Measurements from ENCODE around the gene SLCO1B1. TPM values are rescaled to one million over a fixed set of nuclear protein-coding genes. Genes with fewer than 3 reads are reported as not detected.

The SLCO1B1 gene
- total RNA-seq, 1 experiment from 2014 or later: 0.32 TPM

DNA sequence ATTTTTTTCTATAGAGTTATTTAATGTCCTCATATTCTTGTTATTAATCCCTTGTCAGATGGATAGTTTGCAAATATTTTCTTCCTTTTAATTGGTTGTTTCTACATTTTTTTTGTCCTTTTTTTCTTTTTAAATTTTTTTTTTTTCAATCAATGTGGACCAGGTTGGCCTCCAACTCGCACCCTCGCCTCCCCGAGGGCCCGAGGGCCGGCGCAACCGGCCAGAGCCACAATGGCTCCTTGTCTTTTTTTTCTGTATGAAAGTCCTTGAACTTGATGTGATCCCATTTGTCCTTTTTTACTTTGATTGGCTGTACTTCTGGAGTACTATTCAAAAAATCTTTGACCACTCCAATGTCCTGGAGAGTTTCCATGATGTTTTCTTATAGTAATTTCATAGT is 17.7 kb upstream of the SLCO1B1 start:
- Histone ChIP-seq H3K4me1 (ENCODE audit: control insufficient read depth in 1 of 2, insufficient read depth in 2 of 2, low read length in 2 of 2) (no peaks in the 10 kb centered on the region), H2AFZ (ENCODE audit: low read depth, low read length, poor library complexity, severe bottlenecking) (no peak overlapping the region), H3K9me3 (ENCODE audit: control insufficient read depth in 1 of 2, insufficient read depth in 1 of 2, low read depth in 1 of 2, low read length in 2 of 2) (no peaks in the 10 kb centered on the region), H3K36me3 (ENCODE audit: control insufficient read depth in 1 of 2, insufficient read depth in 2 of 2, low read length in 2 of 2) (no peaks in the 10 kb centered on the region), H3K27me3 (ENCODE audit: insufficient read depth, low read length) (no peaks in the 10 kb centered on the region), H3K27ac (ENCODE audit: low read depth, low read length) (no peak overlapping the region), H3K9me2 (ENCODE audit: insufficient read depth) (no peaks in the 10 kb centered on the region), H3K4me2 (ENCODE audit: low read length) (no peak overlapping the region), H3K79me2 (ENCODE audit: insufficient read depth, low read length) (no peaks in the 10 kb centered on the region), H4K20me1 (ENCODE audit: insufficient read depth) (no peaks in the 10 kb centered on the region), H3K9ac (ENCODE audit: low read length) (no peak overlapping the region), H3K4me3 (replicated peaks in 1 of 2; ENCODE audit: low read depth in 1 of 2, low read length in 2 of 2) (no peak overlapping the region)
- TF ChIP-seq MAX (IDR thresholded peaks at IDR 0.05) (no peak), ELF1 (IDR thresholded peaks at IDR 0.05; ENCODE audit: borderline replicate concordance, low read depth) (no peak), POLR2A (IDR thresholded peaks at IDR 0.05; ENCODE audit: borderline replicate concordance, extremely low read depth, insufficient read depth, insufficient read length) (no peak), FOSL1 (IDR thresholded peaks at IDR 0.05; ENCODE audit: low read depth) (no peak), SRF (IDR thresholded peaks at IDR 0.05; ENCODE audit: low read depth) (no peak)
- TF ChIP-seq, protein P1, sequence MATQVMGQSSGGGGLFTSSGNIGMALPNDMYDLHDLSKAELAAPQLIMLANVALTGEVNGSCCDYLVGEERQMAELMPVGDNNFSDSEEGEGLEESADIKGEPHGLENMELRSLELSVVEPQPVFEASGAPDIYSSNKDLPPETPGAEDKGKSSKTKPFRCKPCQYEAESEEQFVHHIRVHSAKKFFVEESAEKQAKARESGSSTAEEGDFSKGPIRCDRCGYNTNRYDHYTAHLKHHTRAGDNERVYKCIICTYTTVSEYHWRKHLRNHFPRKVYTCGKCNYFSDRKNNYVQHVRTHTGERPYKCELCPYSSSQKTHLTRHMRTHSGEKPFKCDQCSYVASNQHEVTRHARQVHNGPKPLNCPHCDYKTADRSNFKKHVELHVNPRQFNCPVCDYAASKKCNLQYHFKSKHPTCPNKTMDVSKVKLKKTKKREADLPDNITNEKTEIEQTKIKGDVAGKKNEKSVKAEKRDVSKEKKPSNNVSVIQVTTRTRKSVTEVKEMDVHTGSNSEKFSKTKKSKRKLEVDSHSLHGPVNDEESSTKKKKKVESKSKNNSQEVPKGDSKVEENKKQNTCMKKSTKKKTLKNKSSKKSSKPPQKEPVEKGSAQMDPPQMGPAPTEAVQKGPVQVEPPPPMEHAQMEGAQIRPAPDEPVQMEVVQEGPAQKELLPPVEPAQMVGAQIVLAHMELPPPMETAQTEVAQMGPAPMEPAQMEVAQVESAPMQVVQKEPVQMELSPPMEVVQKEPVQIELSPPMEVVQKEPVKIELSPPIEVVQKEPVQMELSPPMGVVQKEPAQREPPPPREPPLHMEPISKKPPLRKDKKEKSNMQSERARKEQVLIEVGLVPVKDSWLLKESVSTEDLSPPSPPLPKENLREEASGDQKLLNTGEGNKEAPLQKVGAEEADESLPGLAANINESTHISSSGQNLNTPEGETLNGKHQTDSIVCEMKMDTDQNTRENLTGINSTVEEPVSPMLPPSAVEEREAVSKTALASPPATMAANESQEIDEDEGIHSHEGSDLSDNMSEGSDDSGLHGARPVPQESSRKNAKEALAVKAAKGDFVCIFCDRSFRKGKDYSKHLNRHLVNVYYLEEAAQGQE (IDR thresholded peaks at IDR 0.05; ENCODE audit: low read depth): no peak
- no peak for ATAC-seq
- ChIA-PET CTCF (no interaction called here), POLR2A (no interaction called here), RAD21 (ENCODE audit: low non-redundant PET in 1 of 2, low total read pairs in 2 of 2, uncharacterized antibody in 2 of 2, unreplicated experiment in 2 of 2) (no interaction called here)
- intact Hi-C loops (cut with micrococcal nuclease): no loop called here
- DNase-seq (ENCODE audit: low read depth, low spot score): no peak
- no TSS peak for BruUV-seq (replicated peaks)

- no peak overlapping the region for H3K27ac ChIP-seq (ENCODE audit: low read depth, low read length)
- no peaks in the 10 kb centered on the region for H3K79me2 ChIP-seq (ENCODE audit: insufficient read depth, low read length)
- H3K9me2 ChIP-seq (ENCODE audit: insufficient read depth): no peaks in the 10 kb centered on the region
- no peaks in the 10 kb centered on the region for H4K20me1 ChIP-seq (ENCODE audit: insufficient read depth)
- no peak for DNase-seq (ENCODE audit: low read depth, low spot score)
- no peak overlapping the region for H3K4me2 ChIP-seq (ENCODE audit: low read length)
- H3K9me3 ChIP-seq (ENCODE audit: control insufficient read depth in 1 of 2, insufficient read depth in 1 of 2, low read depth in 1 of 2, low read length in 2 of 2): no peaks in the 10 kb centered on the region
- H2AFZ ChIP-seq (ENCODE audit: low read depth, low read length, poor library complexity, severe bottlenecking): no peak overlapping the region
- BruUV-seq (replicated peaks): no TSS peak
- TF ChIP-seq SRF (IDR thresholded peaks at IDR 0.05; ENCODE audit: low read depth): no peak
- TF ChIP-seq JUND (IDR thresholded peaks at IDR 0.05): no peak
- no peak for TF ChIP-seq SIN3A (IDR thresholded peaks at IDR 0.05; ENCODE audit: low read depth)
- no peak for TF ChIP-seq ZNF274 (IDR thresholded peaks at IDR 0.05; ENCODE audit: low read depth, low read length)
- TF ChIP-seq, protein P1 (IDR thresholded peaks at IDR 0.05; ENCODE audit: low read depth): no peak
- TF ChIP-seq ELF1 (IDR thresholded peaks at IDR 0.05; ENCODE audit: borderline replicate concordance, low read depth): no peak
- no peak for TF ChIP-seq CEBPB (IDR thresholded peaks at IDR 0.05; ENCODE audit: low read depth)
- no peak for TF ChIP-seq EGR1 (IDR thresholded peaks at IDR 0.05; ENCODE audit: low read depth)
- no peak for TF ChIP-seq YY1 (IDR thresholded peaks at IDR 0.05; ENCODE audit: extremely low read depth, insufficient replicate concordance, low read depth, low read length)
- TF ChIP-seq EZH2 (IDR thresholded peaks at IDR 0.05): no peak
- TF ChIP-seq FOSL1 (IDR thresholded peaks at IDR 0.05; ENCODE audit: low read depth): no peak
- POLR2A ChIA-PET: no interaction called here
- no peak overlapping the region for H3K9ac ChIP-seq (ENCODE audit: low read length)
- H3K36me3 ChIP-seq (ENCODE audit: control insufficient read depth in 1 of 2, insufficient read depth in 2 of 2, low read length in 2 of 2): no peaks in the 10 kb centered on the region
- intact Hi-C loops (cut with micrococcal nuclease): no loop called here
- no peak overlapping the region for H3K4me3 ChIP-seq (replicated peaks in 1 of 2; ENCODE audit: low read depth in 1 of 2, low read length in 2 of 2)
- H3K27me3 ChIP-seq (ENCODE audit: insufficient read depth, low read length): no peaks in the 10 kb centered on the region
- H3K4me1 ChIP-seq (ENCODE audit: control insufficient read depth in 1 of 2, insufficient read depth in 2 of 2, low read length in 2 of 2): no peaks in the 10 kb centered on the region
- RAD21 ChIA-PET (ENCODE audit: low non-redundant PET in 1 of 2, low total read pairs in 2 of 2, uncharacterized antibody in 2 of 2, unreplicated experiment in 2 of 2): no interaction called here
- no peak for ATAC-seq
- CTCF ChIA-PET: no interaction called here
These were observed 13.0 kb upstream of the SLCO1B1 start for GRCh38 chr12:21117995-21118394.
